Suprapubic skin (tissue), 4 donors: Measurements from ENCODE around the gene ROBO1. TPM values are rescaled to one million over a fixed set of nuclear protein-coding genes. Genes with fewer than 3 reads are reported as not detected.

ENCODE experiments used
- DNase-seq, 2 donors: peaks; one replicate each; pipeline ENCODE4 v3.0.0-alpha.2; 2019; ENCODE audit warnings: low spot score in 2 of 2
- H3K27ac ChIP-seq: fragments of 200-600 bp; sonication (generic); one replicate; pipeline ENCODE4 v1.5.1; 2019
- H3K27me3 ChIP-seq: fragments of 200-600 bp; sonication (generic); one replicate; pipeline ENCODE4 v1.5.1; 2019
- H3K36me3 ChIP-seq: fragments of 200-600 bp; sonication (generic); one replicate; pipeline ENCODE4 v1.5.1; 2019
- H3K4me1 ChIP-seq: fragments of 200-600 bp; sonication (generic); one replicate; pipeline ENCODE4 v1.5.1; 2019
- H3K4me3 ChIP-seq: fragments of 200-600 bp; sonication (generic); one replicate; pipeline ENCODE4 v1.5.1; 2019; ENCODE audit warnings: mild to moderate bottlenecking
- H3K9me3 ChIP-seq: fragments of 200-600 bp; sonication (generic); one replicate; pipeline ENCODE4 v1.5.1; 2019
- CTCF ChIP-seq, 2 donors: fragments of 200-600 bp in 1 of 2; fragments of 450-650 bp in 1 of 2; sonication (generic) in 1 of 2; IDR thresholded peaks; one replicate each; pipeline ENCODE4 v1.5.1; 2016 to 2019; ENCODE audit warnings: antibody characterized with exemption in 2 of 2, mild to moderate bottlenecking in 1 of 2, moderate library complexity in 1 of 2
- EP300 ChIP-seq: sonication (generic); formaldehyde crosslinking; IDR thresholded peaks from one replicate; pipeline ENCODE4 v1.6.1; 2017; ENCODE audit warnings: antibody characterized with exemption
- POLR2A ChIP-seq, 2 donors: fragments of 450-650 bp; IDR thresholded peaks; one replicate each; pipeline ENCODE4 v1.6.1; 2017; ENCODE audit warnings: antibody characterized with exemption in 2 of 2, mild to moderate bottlenecking in 2 of 2, moderate library complexity in 2 of 2
- POLR2AphosphoS5 ChIP-seq, 3 donors: sonication (generic); formaldehyde crosslinking; IDR thresholded peaks; one replicate each; pipeline ENCODE4 v1.6.1; 2017; ENCODE audit warnings: antibody characterized with exemption in 3 of 3
- whole genome bisulfite sequencing: methylation state at CpG from one replicate; pipeline ENCODE4 v1.1.5; 2018; 5-methylcytosine and 5-hydroxymethylcytosine counted together
- total RNA-seq, 4 donors: library from RNA; depleted of rRNA; stranded (reverse); fragments of >200 nt; gene quantifications; one replicate each; pipeline ENCODE4 v1.1.0, GENCODE V29; 2016

Gene ROBO1
- total RNA-seq, 4 donors from 2014 or later, result 67.7 to 80.3 (median 71.3) TPM

GRCh38 chr3:79467721-79468120, 300.1 kb downstream of the ROBO1 start:
- H3K9me3 ChIP-seq, result no peaks in the 10 kb centered on the region
- H3K27me3 ChIP-seq, result no peaks in the 10 kb centered on the region
- WGBS, result 50% methylated on average over 3 of the region's 3 CpGs
- H3K36me3 ChIP-seq, result no peaks in the 10 kb centered on the region
- no peak for DNase-seq
- no peak overlapping the region for H3K4me3 ChIP-seq
- H3K4me1 ChIP-seq, result no peaks in the 10 kb centered on the region
- H3K27ac ChIP-seq, result no peak overlapping the region
- no peak for TF ChIP-seq POLR2A (IDR thresholded peaks at IDR 0.05)
- no peak for TF ChIP-seq EP300
- TF ChIP-seq CTCF (IDR thresholded peaks at IDR 0.05), result no peak
- no peak for TF ChIP-seq POLR2AphosphoS5 (IDR thresholded peaks at IDR 0.05)

- H3K4me3 ChIP-seq, result no peak overlapping the region
- no peak overlapping the region for H3K27ac ChIP-seq
- no peaks in the 10 kb centered on the region for H3K36me3 ChIP-seq
- DNase-seq, result no peak
- TF ChIP-seq POLR2A (IDR thresholded peaks at IDR 0.05), result no peak
- TF ChIP-seq EP300, result no peak
- no peak for TF ChIP-seq POLR2AphosphoS5 (IDR thresholded peaks at IDR 0.05)
- TF ChIP-seq CTCF (IDR thresholded peaks at IDR 0.05), result no peak
- H3K9me3 ChIP-seq, result no peaks in the 10 kb centered on the region
- WGBS, result 93% methylated on average over 1 of the region's 1 CpG
- no peaks in the 10 kb centered on the region for H3K27me3 ChIP-seq
- H3K4me1 ChIP-seq, result no peaks in the 10 kb centered on the region
These were observed 306.5 kb downstream of the ROBO1 start for GRCh38 chr3:79461129-79461792.

GRCh38 chr3:79453600-79453999, 314.2 kb downstream of the ROBO1 start:
- Histone ChIP-seq H3K27ac (no peak overlapping the region), H3K4me3 (no peak overlapping the region), H3K9me3 (no peaks in the 10 kb centered on the region), H3K4me1 (no peaks in the 10 kb centered on the region), H3K36me3 (no peaks in the 10 kb centered on the region), H3K27me3 (no peaks in the 10 kb centered on the region)
- TF ChIP-seq POLR2A (IDR thresholded peaks at IDR 0.05) (no peak), POLR2AphosphoS5 (IDR thresholded peaks at IDR 0.05) (no peak), EP300 (no peak), CTCF (IDR thresholded peaks at IDR 0.05) (no peak)
- no peak for DNase-seq
- 60% methylated on average over 2 of the region's 2 CpGs for WGBS

GRCh38 chr3:79436387-79436786, 331.4 kb downstream of the ROBO1 start:
- no peaks in the 10 kb centered on the region for H3K36me3 ChIP-seq
- H3K4me3 ChIP-seq, result no peak overlapping the region
- 72% methylated on average over 1 of the region's 1 CpG for WGBS
- H3K9me3 ChIP-seq, result no peaks in the 10 kb centered on the region
- no peaks in the 10 kb centered on the region for H3K27me3 ChIP-seq
- TF ChIP-seq EP300 (no peak), POLR2AphosphoS5 (IDR thresholded peaks at IDR 0.05) (no peak), POLR2A (IDR thresholded peaks at IDR 0.05) (no peak), CTCF (IDR thresholded peaks at IDR 0.05) (no peak)
- no peak for DNase-seq
- H3K27ac ChIP-seq, result no peak overlapping the region
- H3K4me1 ChIP-seq, result no peaks in the 10 kb centered on the region

- no peaks in the 10 kb centered on the region for H3K36me3 ChIP-seq
- WGBS, result 80% methylated on average over 5 of the region's 5 CpGs
- TF ChIP-seq POLR2AphosphoS5 (IDR thresholded peaks at IDR 0.05), result no peak
- TF ChIP-seq CTCF (IDR thresholded peaks at IDR 0.05), result no peak
- TF ChIP-seq EP300, result no peak
- no peak for TF ChIP-seq POLR2A (IDR thresholded peaks at IDR 0.05)
- no peak overlapping the region for H3K27ac ChIP-seq
- H3K4me1 ChIP-seq, result no peaks in the 10 kb centered on the region
- H3K4me3 ChIP-seq, result no peak overlapping the region
- no peaks in the 10 kb centered on the region for H3K9me3 ChIP-seq
- no peaks in the 10 kb centered on the region for H3K27me3 ChIP-seq
- no peak for DNase-seq
These were observed 340.7 kb downstream of the ROBO1 start for GRCh38 chr3:79427081-79427480.
